Omental fat pad (tissue), 4 donors: ENCODE measurements around the gene CAMK2B. TPM values are rescaled to one million over a fixed set of nuclear protein-coding genes. Genes with fewer than 3 reads are reported as not detected.

Experiments
- ATAC-seq: fragments of 150-250 bp; one replicate; pipeline ENCODE4 v1.9.1; 2016; ENCODE audit warnings: mild to moderate bottlenecking, moderate library complexity; ENCODE audit not compliant: low FRiP score
- DNase-seq: peaks from one replicate; pipeline ENCODE4 v3.0.0-alpha.2; 2019; ENCODE audit warnings: low spot score
- total RNA-seq, 4 donors: library from RNA; depleted of rRNA; stranded (reverse); fragments of >200 nt; gene quantifications; one replicate each; pipeline ENCODE4 v1.1.0, GENCODE V29; 2016
- TF ChIP-seq, protein P1 (sequence below), 3 donors: fragments of 450-650 bp; IDR thresholded peaks; one replicate each; pipeline ENCODE4 v1.5.1; 2016 to 2017; ENCODE audit warnings: antibody characterized with exemption in 3 of 3, mild to moderate bottlenecking in 3 of 3, moderate library complexity in 2 of 3

CAMK2B gene
- total RNA-seq, 4 donors from 2014 or later: 0.48 TPM; not detected in 3

DNA sequence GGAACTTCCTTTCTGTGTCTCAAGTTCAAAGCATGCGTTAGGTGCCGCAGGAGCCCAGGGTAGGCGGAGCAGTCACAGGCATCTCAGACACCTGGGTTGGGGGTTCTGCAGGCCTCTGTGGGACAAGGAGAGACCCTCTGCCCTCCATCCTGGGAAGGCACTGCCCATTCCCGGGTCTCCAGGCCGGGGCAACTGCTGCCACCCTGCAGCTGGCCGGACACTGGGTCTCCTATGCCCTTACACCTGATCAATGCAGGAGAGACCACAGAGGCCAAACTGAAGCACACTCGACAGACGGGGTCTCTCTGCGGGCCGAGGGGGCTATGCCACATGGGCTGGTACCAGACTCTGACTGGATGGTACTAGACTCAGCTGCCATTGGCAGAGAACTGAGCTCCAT is 87.7 kb downstream of the CAMK2B start:
- no peak for DNase-seq
- TF ChIP-seq, protein P1, sequence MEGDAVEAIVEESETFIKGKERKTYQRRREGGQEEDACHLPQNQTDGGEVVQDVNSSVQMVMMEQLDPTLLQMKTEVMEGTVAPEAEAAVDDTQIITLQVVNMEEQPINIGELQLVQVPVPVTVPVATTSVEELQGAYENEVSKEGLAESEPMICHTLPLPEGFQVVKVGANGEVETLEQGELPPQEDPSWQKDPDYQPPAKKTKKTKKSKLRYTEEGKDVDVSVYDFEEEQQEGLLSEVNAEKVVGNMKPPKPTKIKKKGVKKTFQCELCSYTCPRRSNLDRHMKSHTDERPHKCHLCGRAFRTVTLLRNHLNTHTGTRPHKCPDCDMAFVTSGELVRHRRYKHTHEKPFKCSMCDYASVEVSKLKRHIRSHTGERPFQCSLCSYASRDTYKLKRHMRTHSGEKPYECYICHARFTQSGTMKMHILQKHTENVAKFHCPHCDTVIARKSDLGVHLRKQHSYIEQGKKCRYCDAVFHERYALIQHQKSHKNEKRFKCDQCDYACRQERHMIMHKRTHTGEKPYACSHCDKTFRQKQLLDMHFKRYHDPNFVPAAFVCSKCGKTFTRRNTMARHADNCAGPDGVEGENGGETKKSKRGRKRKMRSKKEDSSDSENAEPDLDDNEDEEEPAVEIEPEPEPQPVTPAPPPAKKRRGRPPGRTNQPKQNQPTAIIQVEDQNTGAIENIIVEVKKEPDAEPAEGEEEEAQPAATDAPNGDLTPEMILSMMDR (IDR thresholded peaks at IDR 0.05): no peak
- no peak for ATAC-seq

- DNase-seq (no peak), ATAC-seq (no peak)
- TF ChIP-seq, protein P1 (IDR thresholded peaks at IDR 0.05): no peak
These were observed 89.1 kb downstream of the CAMK2B start for GRCh38 chr7:44236333-44236728.

DNA sequence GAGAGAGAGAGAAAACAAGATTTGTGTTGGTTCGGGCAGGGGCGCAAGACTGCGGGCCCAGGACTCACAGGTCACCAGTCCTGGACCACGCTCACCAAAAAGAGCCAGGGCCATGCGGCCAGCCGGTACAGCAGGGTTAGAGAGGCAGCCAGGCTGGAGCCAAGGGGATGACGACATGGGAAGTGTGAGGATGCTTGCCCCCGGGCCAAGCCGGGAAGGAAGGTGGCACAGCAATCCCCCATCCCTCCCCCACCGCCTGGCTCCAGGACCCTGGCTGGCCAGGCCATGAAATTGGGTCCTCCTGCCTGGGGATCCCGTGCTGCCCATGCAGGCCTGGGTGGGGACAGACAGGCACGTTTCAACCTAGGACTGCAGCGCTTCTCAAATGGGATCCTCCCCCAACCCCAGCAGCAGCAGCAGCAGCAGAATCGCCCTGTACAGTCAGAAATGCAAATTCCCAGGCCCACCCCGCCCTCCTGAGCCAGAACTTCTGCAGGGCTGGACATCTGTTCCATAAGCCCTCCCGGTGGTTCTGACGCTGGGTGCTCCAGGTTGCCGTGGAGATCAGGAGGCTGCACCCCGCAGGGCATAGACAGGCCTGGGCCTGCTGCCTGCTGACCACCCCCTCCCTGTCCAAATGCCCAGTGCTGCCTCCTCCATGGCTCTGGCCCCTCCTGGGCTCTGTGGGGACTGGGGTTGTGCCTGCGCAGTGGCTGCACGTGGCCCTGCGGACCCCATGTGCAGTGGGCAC is 89.6 kb downstream of the CAMK2B start:
- no peak for ATAC-seq

GRCh38 chr7:44235066-44235465 is 90.3 kb downstream of the CAMK2B start:
- no peak for DNase-seq
- TF ChIP-seq, protein P1 (IDR thresholded peaks at IDR 0.05): no peak
- no peak for ATAC-seq

More for the DNA sequence above, 89.6 kb downstream of the CAMK2B start:
- no peak for DNase-seq
- TF ChIP-seq, protein P1 (IDR thresholded peaks at IDR 0.05): no peak

- DNase-seq: no peak
- TF ChIP-seq, protein P1 (IDR thresholded peaks at IDR 0.05): no peak
- no peak for ATAC-seq
These were observed 92.3 kb downstream of the CAMK2B start for GRCh38 chr7:44232901-44233715.

GRCh38 chr7:44232396-44232795 is 93.0 kb downstream of the CAMK2B start:
- no peak for ATAC-seq
- no peak for DNase-seq
- TF ChIP-seq, protein P1 (IDR thresholded peaks at IDR 0.05): no peak
